Thyroid gland (tissue), 4 donors: Measurements from ENCODE around the gene ASCL4. TPM values are rescaled to one million over a fixed set of nuclear protein-coding genes. Genes with fewer than 3 reads are reported as not detected.

Source experiments
- DNase-seq, 2 donors: peaks; one replicate each; pipeline ENCODE4 v3.0.0-alpha.2; 2019
- H3K27ac ChIP-seq, 3 donors: fragments of 200-600 bp; sonication (generic); 1 replicate in 2 of 3; 2 replicates in 1 of 3; pipeline ENCODE4 v1.5.1; 2016 to 2019; ENCODE audit warnings: mild to moderate bottlenecking in 1 of 3, moderate library complexity in 1 of 3
- H3K27me3 ChIP-seq: fragments of 200-600 bp; sonication (generic); one replicate; pipeline ENCODE4 v1.5.1; 2019
- H3K36me3 ChIP-seq, 2 donors: fragments of 200-600 bp; sonication (generic); one replicate each; pipeline ENCODE4 v1.5.1; 2016 to 2019
- H3K4me1 ChIP-seq, 2 donors: fragments of 200-600 bp; sonication (generic); one replicate each; pipeline ENCODE4 v1.5.1; 2017 to 2019
- H3K4me3 ChIP-seq, 3 donors: fragments of 200-600 bp; sonication (generic); replicated peaks in 1 of 3; 1 replicate in 2 of 3; 2 replicates in 1 of 3; pipeline ENCODE4 v1.5.1; 2016; ENCODE audit warnings: mild to moderate bottlenecking in 1 of 3
- H3K9me3 ChIP-seq: fragments of 200-600 bp; sonication (generic); one replicate; pipeline ENCODE4 v1.5.1; 2017
- CTCF ChIP-seq, 6 experiments: fragments of 200-600 bp in 3 of 6; fragments of 450-650 bp in 3 of 6; sonication (generic) in 3 of 6; IDR thresholded peaks; one replicate each; pipeline ENCODE4 v1.5.1; 2016 to 2019; ENCODE audit warnings: antibody characterized with exemption in 6 of 6, mild to moderate bottlenecking in 2 of 6, inconsistent platforms in 1 of 6, moderate library complexity in 1 of 6
- POLR2A ChIP-seq, 2 donors: fragments of 450-650 bp; IDR thresholded peaks; one replicate each; pipeline ENCODE4 v1.6.1; 2017; ENCODE audit warnings: antibody characterized with exemption in 2 of 2, mild to moderate bottlenecking in 2 of 2, moderate library complexity in 1 of 2
- WGBS, 2 donors: methylation state at CpG; one replicate each; pipeline ENCODE4 v1.1.5; 2017; 5-methylcytosine and 5-hydroxymethylcytosine counted together
- intact Hi-C: fragments of 100-400 bp; cut with DNase I; formaldehyde crosslinking; loops from one replicate; pipeline ENCODE4 v1.15.1; 2023
- total RNA-seq, 4 donors: library from RNA; depleted of rRNA; stranded (reverse); fragments of >200 nt; gene quantifications; one replicate each; pipeline ENCODE4 v1.2.3, GENCODE V29; 2016

Gene ASCL4
- total RNA-seq, 4 donors from 2014 or later = not detected

GRCh38 chr12:107783406-107784376 is 9.2 kb downstream of the ASCL4 start:
- peaks cover 9 to 10% of the 10 kb centered on the region in 2 donors for H3K4me1 ChIP-seq
- H3K27me3 ChIP-seq = no peaks in the 10 kb centered on the region
- DNase-seq = peak; percentile 51 to 62
- H3K4me3 ChIP-seq = no peak overlapping the region
- intact Hi-C loops = no loop called here
- no peak for TF ChIP-seq CTCF (IDR thresholded peaks at IDR 0.05)
- no peak for TF ChIP-seq POLR2A (IDR thresholded peaks at IDR 0.05)
- H3K27ac ChIP-seq = no peak overlapping the region
- no peaks in the 10 kb centered on the region for H3K9me3 ChIP-seq
- no peaks in the 10 kb centered on the region for H3K36me3 ChIP-seq
- WGBS, 2 donors = 40 to 52% methylated on average over 6 of the region's 6 CpGs

GRCh38 chr12:107788281-107788680 is 13.8 kb downstream of the ASCL4 start:
- no peaks in the 10 kb centered on the region for H3K36me3 ChIP-seq
- H3K4me1 ChIP-seq = peaks cover 12% of the 10 kb centered on the region in 2 donors
- H3K9me3 ChIP-seq = no peaks in the 10 kb centered on the region
- H3K27me3 ChIP-seq = no peaks in the 10 kb centered on the region
- H3K4me3 ChIP-seq = no peak overlapping the region
- H3K27ac ChIP-seq = peak overlapping the region; percentile 27 to 80 (median 32)
- TF ChIP-seq CTCF (IDR thresholded peaks at IDR 0.05) = peak in 1 of 6 experiments; percentile 15
- no peak for TF ChIP-seq POLR2A (IDR thresholded peaks at IDR 0.05)
- 77 to 81% methylated on average over 2 of the region's 2 CpGs for WGBS, 2 donors
- DNase-seq = peak; percentile 58 to 67
- intact Hi-C loops = no loop called here

- H3K4me1 ChIP-seq = peaks cover 12% of the 10 kb centered on the region in 2 donors
- 82 to 85% methylated on average over 17 of the region's 17 CpGs for WGBS, 2 donors
Measured at GRCh38 chr12:107788690-107789458, 14.4 kb downstream of the ASCL4 start.

GRCh38 chr12:107791465-107792089 is 17.1 kb downstream of the ASCL4 start:
- no peak for TF ChIP-seq CTCF (IDR thresholded peaks at IDR 0.05)
- no peak for TF ChIP-seq POLR2A (IDR thresholded peaks at IDR 0.05)
- intact Hi-C loops = no loop called here

More at GRCh38 chr12:107788690-107789458, 14.4 kb downstream of the ASCL4 start:
- Histone ChIP-seq H3K36me3 (no peaks in the 10 kb centered on the region), H3K4me3 (no peak overlapping the region), H3K27me3 (no peaks in the 10 kb centered on the region), H3K9me3 (no peaks in the 10 kb centered on the region), H3K27ac (peak overlapping the region; percentile 27 to 80 (median 32))
- TF ChIP-seq CTCF (IDR thresholded peaks at IDR 0.05) (no peak), POLR2A (IDR thresholded peaks at IDR 0.05) (no peak)
- no peak for DNase-seq
- intact Hi-C loops = no loop called here

More at GRCh38 chr12:107791465-107792089, 17.1 kb downstream of the ASCL4 start:
- no peak overlapping the region for H3K27ac ChIP-seq
- H3K36me3 ChIP-seq = no peaks in the 10 kb centered on the region
- no peaks in the 10 kb centered on the region for H3K9me3 ChIP-seq
- no peaks in the 10 kb centered on the region for H3K27me3 ChIP-seq
- H3K4me3 ChIP-seq = no peak overlapping the region
- no peak for DNase-seq
- H3K4me1 ChIP-seq = peaks cover 12% of the 10 kb centered on the region in 2 donors
- 88 to 90% methylated on average over 1 of the region's 1 CpG for WGBS, 2 donors
